Measurements from ENCODE around the gene PTPRN2. TPM values are rescaled to one million over a fixed set of nuclear protein-coding genes. Genes with fewer than 3 reads are reported as not detected.

The PTPRN2 gene
- total and polyA plus RNA-seq, 2 donors (not counting 3 experiments of a cell fraction or from before 2014, with no cell fraction given) = 0.62 to 0.88 TPM

- Histone ChIP-seq H2AFZ (ENCODE audit: low read depth, low read length) (no peak overlapping the region), H3K4me1 (ENCODE audit: control insufficient read depth, extremely low read depth, insufficient read depth, low read length) (no peaks in the 10 kb centered on the region), H3K79me2 (ENCODE audit: control insufficient read depth, insufficient read depth, low read length) (no peaks in the 10 kb centered on the region), H3K36me3 (ENCODE audit: control insufficient read depth in 2 of 2, extremely low read depth in 1 of 2, insufficient read depth in 2 of 2, low read length in 2 of 2) (no peaks in the 10 kb centered on the region), H4K20me1 (replicated peaks; ENCODE audit: control insufficient read depth, extremely low read depth, insufficient read depth, low read length) (no peaks in the 10 kb centered on the region), H3K4me3 (replicated peaks in 1 of 3; ENCODE audit: insufficient read depth in 1 of 3, low read depth in 1 of 3, low read length in 3 of 3) (no peak overlapping the region), H3K9me3 (replicated peaks; ENCODE audit: control insufficient read depth, insufficient read depth, low read length) (no peaks in the 10 kb centered on the region), H3K27ac (ENCODE audit: insufficient read depth, low read depth, low read length) (no peak overlapping the region), H3K9ac (replicated peaks; ENCODE audit: extremely low read depth, insufficient read depth, low read length) (no peak overlapping the region), H3K27me3 (ENCODE audit: control insufficient read depth in 2 of 2, insufficient read depth in 2 of 2, low read length in 2 of 2) (no peaks in the 10 kb centered on the region), H3K4me2 (ENCODE audit: insufficient read depth, low read length) (no peak overlapping the region), H3K9me1 (replicated peaks; ENCODE audit: control insufficient read depth, extremely low read depth, insufficient read depth, low read length) (no peaks in the 10 kb centered on the region)
- no TSS peak for BruUV-seq (replicated peaks)
- POLR2A ChIA-PET = no interaction called here
- CTCF ChIA-PET = no interaction called here
- intact Hi-C loops (cut with micrococcal nuclease) (no loop called here), dilution Hi-C loops (cut with MboI; ENCODE audit: extremely low pct_ligation_motif_present, low sequenced_read_pairs) (no loop called here)
- FAIRE-seq = no peak
- no peak for DNase-seq (ENCODE audit: low read depth, low spot score)
- TF ChIP-seq CTCF (IDR thresholded peaks at IDR 0.05; ENCODE audit: extremely low read depth in 1 of 2, insufficient read depth in 1 of 2, low read depth in 1 of 2, low read length in 2 of 2) = no peak
- no peak for TF ChIP-seq GATA2 (IDR thresholded peaks at IDR 0.05; ENCODE audit: insufficient read depth, insufficient read length, low read depth, low read length)
- no peak for TF ChIP-seq POLR2AphosphoS5 (IDR thresholded peaks at IDR 0.05; ENCODE audit: insufficient read depth, low read depth, low read length)
- TF ChIP-seq MYC (IDR thresholded peaks at IDR 0.05; ENCODE audit: low read depth, low read length) = no peak
- no peak for TF ChIP-seq MAX (IDR thresholded peaks at IDR 0.05; ENCODE audit: insufficient read depth, insufficient read length)
- no peak for TF ChIP-seq JUN (IDR thresholded peaks at IDR 0.05; ENCODE audit: borderline replicate concordance, insufficient read depth, insufficient read length, low read depth)
- no peak for TF ChIP-seq FOS (IDR thresholded peaks at IDR 0.05; ENCODE audit: borderline replicate concordance, insufficient read depth, low read length)
- TF ChIP-seq POLR2A (IDR thresholded peaks at IDR 0.05; ENCODE audit: low read depth, low read length) = no peak
- TF ChIP-seq EZH2 (IDR thresholded peaks at IDR 0.05; ENCODE audit: borderline replicate concordance, low read depth, low read length, severe bottlenecking) = no peak
Observed at GRCh38 chr7:158398750-158399149, 188.9 kb downstream of the PTPRN2 start.

Data from endothelial cell of umbilical vein (primary cell).